ENCODE data around the gene INSYN2B. TPM values are rescaled to one million over a fixed set of nuclear protein-coding genes. Genes with fewer than 3 reads are reported as not detected.

The INSYN2B gene
- total and polyA plus RNA-seq, 9 donors, result 0.12 to 3.3 (median 1.1) TPM; not detected in 1

- H3K4me3 ChIP-seq, result no peak overlapping the region
- no peaks in the 10 kb centered on the region for H3K4me1 ChIP-seq (ENCODE audit: insufficient read depth)
- no peaks in the 10 kb centered on the region for H3K9me3 ChIP-seq
- no peaks in the 10 kb centered on the region for H3K27me3 ChIP-seq
- H3K27ac ChIP-seq, result no peak overlapping the region
- intact Hi-C loops (cut with DNase I), result no loop called here
- 60 to 70% (median 63%) methylated on average over 2 of the region's 2 CpGs for WGBS, 3 donors
- no peaks in the 10 kb centered on the region for H3K36me3 ChIP-seq
- TF ChIP-seq EP300 (IDR thresholded peaks at IDR 0.05) (no peak), POLR2A (IDR thresholded peaks at IDR 0.05) (no peak), CTCF (IDR thresholded peaks at IDR 0.05) (no peak)
- no peak for DNase-seq
Measured at GRCh38 chr5:169861433-169861832, 118.9 kb downstream of the INSYN2B start.

GRCh38 chr5:169860585-169860984 lies 119.7 kb downstream of the INSYN2B start:
- no peak overlapping the region for H3K27ac ChIP-seq
- intact Hi-C loops (cut with DNase I), result no loop called here
- H3K9me3 ChIP-seq, result no peaks in the 10 kb centered on the region
- no peak for DNase-seq
- no peaks in the 10 kb centered on the region for H3K4me1 ChIP-seq (ENCODE audit: insufficient read depth)
- no peaks in the 10 kb centered on the region for H3K36me3 ChIP-seq
- H3K4me3 ChIP-seq, result no peak overlapping the region
- H3K27me3 ChIP-seq, result no peaks in the 10 kb centered on the region
- no peak for TF ChIP-seq CTCF (IDR thresholded peaks at IDR 0.05)
- 17 to 38% (median 26%) methylated on average over 3 of the region's 3 CpGs for WGBS, 3 donors

GRCh38 chr5:169856571-169856970 lies 123.7 kb downstream of the INSYN2B start:
- Histone ChIP-seq H3K9me3 (no peaks in the 10 kb centered on the region), H3K27me3 (no peaks in the 10 kb centered on the region), H3K36me3 (no peaks in the 10 kb centered on the region), H3K27ac (no peak overlapping the region), H3K4me3 (no peak overlapping the region), H3K4me1 (ENCODE audit: insufficient read depth) (no peaks in the 10 kb centered on the region)
- TF ChIP-seq CTCF (IDR thresholded peaks at IDR 0.05) (no peak), POLR2A (IDR thresholded peaks at IDR 0.05) (no peak), EP300 (IDR thresholded peaks at IDR 0.05) (no peak)
- intact Hi-C loops (cut with DNase I), result no loop called here
- DNase-seq, result no peak
- 74 to 85% (median 76%) methylated on average over 2 of the region's 2 CpGs for WGBS, 3 donors

- intact Hi-C loops (cut with DNase I), result no loop called here
- Histone ChIP-seq H3K27ac (no peak overlapping the region), H3K4me3 (no peak overlapping the region), H3K27me3 (no peaks in the 10 kb centered on the region), H3K4me1 (ENCODE audit: insufficient read depth) (no peaks in the 10 kb centered on the region), H3K36me3 (no peaks in the 10 kb centered on the region), H3K9me3 (no peaks in the 10 kb centered on the region)
- DNase-seq, result no peak
- no peak for TF ChIP-seq CTCF (IDR thresholded peaks at IDR 0.05)
- no peak for TF ChIP-seq EP300 (IDR thresholded peaks at IDR 0.05)
- no peak for TF ChIP-seq POLR2A (IDR thresholded peaks at IDR 0.05)
- 31 to 85% (median 76%) methylated on average over 1 of the region's 1 CpG for WGBS, 3 donors
Measured at GRCh38 chr5:169851321-169851850, 128.9 kb downstream of the INSYN2B start.

Data from ovary (tissue), 9 donors.